ENCODE measurements around the gene NDUFB2. TPM values are rescaled to one million over a fixed set of nuclear protein-coding genes. Genes with fewer than 3 reads are reported as not detected.
"Not testable (repeated sequence)": the region's sequence is repeated elsewhere in the genome, so short reads cannot be mapped to it uniquely, and the experiment has no call there.

Gene NDUFB2
- total and polyA plus RNA-seq, 8 donors = 127 to 242 (median 144) TPM

GRCh38 chr7:140674356-140674800 is 22.1 kb upstream of the NDUFB2 start:
- intact Hi-C loops (cut with DNase I) = no loop called here
- no peak for TF ChIP-seq CTCF (IDR thresholded peaks at IDR 0.05)
- Histone ChIP-seq H3K27me3 (no peaks in the 10 kb centered on the region), H3K4me1 (peaks cover 3 to 34% of the 10 kb centered on the region in 2 donors), H3K9me3 (no peaks in the 10 kb centered on the region), H3K27ac (no peak overlapping the region), H3K4me3 (no peak overlapping the region), H3K36me3 (peaks cover 0 to 16% of the 10 kb centered on the region in 2 donors)
- DNase-seq (peak in 2 of 4 donors; percentile 47 to 66), ATAC-seq (peak; percentile 39)

DNA sequence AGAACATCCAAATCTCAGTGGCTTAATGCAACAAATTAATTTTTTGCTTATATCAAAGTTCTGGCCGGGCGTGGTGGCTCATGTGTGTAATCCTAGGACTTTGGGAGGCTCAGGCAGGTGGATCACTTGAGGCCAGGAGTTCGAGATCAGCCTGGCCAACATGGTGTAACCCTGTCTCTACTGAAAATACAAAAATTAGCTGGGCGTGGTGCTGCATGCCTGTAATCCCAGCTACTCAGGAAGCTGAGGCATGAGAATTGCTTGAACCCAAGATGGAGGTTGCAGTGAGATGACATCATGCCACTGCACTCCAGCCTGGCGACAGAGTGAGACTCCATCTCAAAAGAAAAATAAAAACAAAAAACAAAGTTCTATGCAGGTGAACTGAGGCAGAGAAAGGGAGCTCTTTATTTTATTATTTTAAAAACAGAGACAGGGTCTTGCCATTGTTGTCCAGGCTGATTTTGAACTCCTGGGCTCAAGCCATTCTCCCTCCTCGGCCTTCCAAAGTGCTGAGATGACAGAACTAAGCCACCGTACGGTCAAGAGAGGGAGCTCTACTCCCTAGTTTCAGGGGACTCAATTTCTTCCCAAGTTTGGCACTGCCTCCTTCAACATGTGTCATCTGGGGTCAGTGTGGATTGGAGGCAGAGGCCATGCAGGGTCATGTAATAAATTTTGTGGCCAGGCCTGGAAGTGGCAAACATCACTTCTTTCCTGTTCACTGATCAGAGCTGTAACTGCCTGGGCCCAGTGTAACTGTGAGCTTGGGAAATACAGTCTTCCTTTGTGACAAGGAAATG is 21.4 kb upstream of the NDUFB2 start:
- peaks cover 3 to 34% of the 10 kb centered on the region in 2 donors for H3K4me1 ChIP-seq
- DNase-seq = peak in 1 of 4 donors; percentile 33
- H3K9me3 ChIP-seq = no peaks in the 10 kb centered on the region
- H3K27me3 ChIP-seq = no peaks in the 10 kb centered on the region
- intact Hi-C loops (cut with DNase I) = no loop called here
- ATAC-seq = peak; percentile 12
- peaks cover 0 to 23% of the 10 kb centered on the region in 2 donors for H3K36me3 ChIP-seq
- H3K27ac ChIP-seq = peak overlapping the region in 1 of 2 donors; percentile 29
- no peak overlapping the region for H3K4me3 ChIP-seq
- no peak for TF ChIP-seq CTCF (IDR thresholded peaks at IDR 0.05)

DNA sequence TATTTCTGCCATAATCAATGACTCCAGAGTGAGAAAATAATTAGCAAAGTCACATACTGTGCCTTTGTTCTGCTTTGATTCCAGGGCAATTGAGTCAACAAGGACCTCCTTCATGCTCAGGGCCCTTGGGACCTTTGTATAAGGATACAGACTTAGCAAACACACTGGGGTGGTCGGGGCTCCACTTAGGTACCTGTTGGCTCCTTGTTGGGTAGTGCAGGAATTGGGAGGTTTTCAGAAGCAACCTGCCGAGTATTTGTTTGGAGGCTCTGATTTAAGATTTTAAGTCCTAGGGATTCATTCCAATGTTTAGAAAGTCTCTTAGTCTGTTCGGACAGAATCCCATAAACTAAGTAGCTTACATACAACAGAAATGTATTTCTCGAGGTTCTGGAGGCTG is 20.8 kb upstream of the NDUFB2 start:
- TF ChIP-seq CTCF (IDR thresholded peaks at IDR 0.05) = no peak
- Histone ChIP-seq H3K4me3 (no peak overlapping the region), H3K4me1 (peaks cover 3 to 34% of the 10 kb centered on the region in 2 donors)

GRCh38 chr7:140676306-140676705 is 20.2 kb upstream of the NDUFB2 start:
- DNase-seq (no peak), ATAC-seq (no peak)
- H3K4me3 ChIP-seq = no peak overlapping the region
- no peaks in the 10 kb centered on the region for H3K27me3 ChIP-seq
- H3K27ac ChIP-seq = peak overlapping the region in 1 of 2 donors; percentile 7
- peaks cover 0 to 33% of the 10 kb centered on the region in 2 donors for H3K36me3 ChIP-seq
- TF ChIP-seq CTCF (IDR thresholded peaks at IDR 0.05) = no peak
- H3K4me1 ChIP-seq = peaks cover 3 to 34% of the 10 kb centered on the region in 2 donors
- H3K9me3 ChIP-seq = no peaks in the 10 kb centered on the region
- intact Hi-C loops (cut with DNase I) = no loop called here

More for the DNA sequence above, 20.8 kb upstream of the NDUFB2 start:
- peaks cover 0 to 30% of the 10 kb centered on the region in 2 donors for H3K36me3 ChIP-seq
- DNase-seq (no peak), ATAC-seq (no peak)
- no peaks in the 10 kb centered on the region for H3K9me3 ChIP-seq
- H3K27me3 ChIP-seq = no peaks in the 10 kb centered on the region
- intact Hi-C loops (cut with DNase I) = no loop called here
- H3K27ac ChIP-seq = peak overlapping the region in 1 of 2 donors; percentile 29

DNA sequence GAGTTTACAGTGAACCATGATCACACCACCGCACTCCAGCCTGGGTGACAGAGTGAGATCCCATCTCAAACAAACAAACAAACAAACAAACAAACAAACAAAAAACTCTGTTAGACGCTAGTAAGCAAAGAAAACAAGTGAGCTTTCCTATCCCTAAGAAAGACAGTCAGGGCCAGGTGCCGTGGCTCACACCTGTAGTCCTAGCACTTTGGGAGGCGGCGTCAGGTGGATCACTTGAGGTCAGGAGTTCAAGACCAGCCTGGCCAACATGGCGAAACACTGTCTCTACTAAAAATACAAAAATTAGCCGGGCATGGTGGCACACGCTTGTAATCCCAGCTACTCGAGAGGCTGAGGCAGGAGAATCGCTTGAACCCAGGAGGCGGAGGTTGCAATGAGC is 19.6 kb upstream of the NDUFB2 start:
- H3K36me3 ChIP-seq = peaks cover 0 to 40% of the 10 kb centered on the region in 2 donors
- H3K27ac ChIP-seq; DNase-seq; intact Hi-C loops (cut with DNase I); H3K27me3 ChIP-seq; ATAC-seq; H3K9me3 ChIP-seq; H3K4me3 ChIP-seq: not testable (repeated sequence)
- H3K4me1 ChIP-seq = peaks cover 3 to 34% of the 10 kb centered on the region in 2 donors
